Tibial artery (tissue), 4 donors: ENCODE results near the gene DARS1.

Source experiments
- DNase-seq, 2 donors: peaks; one replicate each; pipeline ENCODE4 v3.0.0-alpha.2; 2019
- H3K27ac ChIP-seq, 2 donors: fragments of 200-600 bp; sonication (generic) in 1 of 2; 1 replicate in 1 of 2; 2 replicates in 1 of 2; pipeline ENCODE4 v1.5.1; 2018 to 2019; ENCODE audit warnings: mild to moderate bottlenecking in 1 of 2
- H3K27me3 ChIP-seq, 2 donors: fragments of 200-600 bp; sonication (generic) in 1 of 2; one replicate each; pipeline versions ENCODE4 v1.5.1 to v1.6.0; 2016 to 2019
- H3K36me3 ChIP-seq, 3 donors: fragments of 200-600 bp; sonication (generic) in 2 of 3; one replicate each; pipeline ENCODE4 v1.5.1; 2016 to 2019; ENCODE audit warnings: mild to moderate bottlenecking in 2 of 3
- H3K4me1 ChIP-seq, 4 donors: fragments of 200-600 bp; sonication (generic) in 2 of 4; 1 replicate in 3 of 4; 2 replicates in 1 of 4; pipeline ENCODE4 v1.5.1; 2016 to 2019
- H3K4me3 ChIP-seq, 2 donors: fragments of 200-600 bp; sonication (generic) in 1 of 2; 1 replicate in 1 of 2; 2 replicates in 1 of 2; pipeline ENCODE4 v1.5.1; 2018 to 2019; ENCODE audit warnings: mild to moderate bottlenecking in 2 of 2
- H3K9me3 ChIP-seq, 3 donors: fragments of 200-600 bp; sonication (generic) in 1 of 3; one replicate each; pipeline ENCODE4 v1.5.1; 2016 to 2019
- CTCF ChIP-seq, 2 experiments: fragments of 200-600 bp in 1 of 2; fragments of 450-650 bp in 1 of 2; IDR thresholded peaks; one replicate each; pipeline ENCODE4 v1.5.1; 2017 to 2019; ENCODE audit warnings: antibody characterized with exemption in 2 of 2, mild to moderate bottlenecking in 1 of 2, moderate library complexity in 1 of 2
- intact Hi-C: fragments of 100-400 bp; cut with DNase I; formaldehyde crosslinking; loops from one replicate; pipeline ENCODE4 v1.15.0; 2023; ENCODE audit warnings: low total_unique reads

DARS1 gene

GRCh38 chr2:136016427-136016826, 31.0 kb upstream of the DARS1 start:
- Histone ChIP-seq H3K4me3 (no peak overlapping the region), H3K36me3 (no peaks in the 10 kb centered on the region), H3K27ac (no peak overlapping the region), H3K27me3 (no peaks in the 10 kb centered on the region), H3K9me3 (no peaks in the 10 kb centered on the region), H3K4me1 (no peaks in the 10 kb centered on the region)
- TF ChIP-seq CTCF (IDR thresholded peaks at IDR 0.05): no peak
- intact Hi-C loops: no loop called here
- no peak for DNase-seq

GRCh38 chr2:136015699-136016098, 30.3 kb upstream of the DARS1 start:
- TF ChIP-seq CTCF (IDR thresholded peaks at IDR 0.05): no peak
- DNase-seq: no peak
- Histone ChIP-seq H3K9me3 (no peaks in the 10 kb centered on the region), H3K36me3 (no peaks in the 10 kb centered on the region), H3K27ac (no peak overlapping the region), H3K27me3 (no peaks in the 10 kb centered on the region), H3K4me3 (no peak overlapping the region), H3K4me1 (no peaks in the 10 kb centered on the region)
- intact Hi-C loops: no loop called here

GRCh38 chr2:136014411-136014810, 29.0 kb upstream of the DARS1 start:
- Histone ChIP-seq H3K9me3 (no peaks in the 10 kb centered on the region), H3K4me3 (no peak overlapping the region), H3K4me1 (no peaks in the 10 kb centered on the region), H3K27ac (no peak overlapping the region), H3K36me3 (no peaks in the 10 kb centered on the region), H3K27me3 (peaks cover 0 to 1% of the 10 kb centered on the region in 2 donors)
- TF ChIP-seq CTCF (IDR thresholded peaks at IDR 0.05): no peak
- intact Hi-C loops: no loop called here
- no peak for DNase-seq

- DNase-seq: no peak
- Histone ChIP-seq H3K27ac (no peak overlapping the region), H3K36me3 (no peaks in the 10 kb centered on the region), H3K4me1 (no peaks in the 10 kb centered on the region), H3K4me3 (no peak overlapping the region), H3K27me3 (peaks cover 0 to 3% of the 10 kb centered on the region in 2 donors), H3K9me3 (no peaks in the 10 kb centered on the region)
- no peak for TF ChIP-seq CTCF (IDR thresholded peaks at IDR 0.05)
- intact Hi-C loops: no loop called here
These were observed 28.5 kb upstream of the DARS1 start for GRCh38 chr2:136013955-136014354.

- intact Hi-C loops: no loop called here
- no peaks in the 10 kb centered on the region for H3K9me3 ChIP-seq
- TF ChIP-seq CTCF (IDR thresholded peaks at IDR 0.05): no peak
- H3K27ac ChIP-seq: no peak overlapping the region
- no peaks in the 10 kb centered on the region for H3K36me3 ChIP-seq
- no peak for DNase-seq
- no peaks in the 10 kb centered on the region for H3K4me1 ChIP-seq
- peaks cover 0 to 3% of the 10 kb centered on the region in 2 donors for H3K27me3 ChIP-seq
- H3K4me3 ChIP-seq: no peak overlapping the region
These were observed 27.8 kb upstream of the DARS1 start for GRCh38 chr2:136013136-136013685.

GRCh38 chr2:136012315-136012714, 26.9 kb upstream of the DARS1 start:
- Histone ChIP-seq H3K27ac (no peak overlapping the region), H3K4me3 (no peak overlapping the region), H3K4me1 (no peaks in the 10 kb centered on the region), H3K9me3 (no peaks in the 10 kb centered on the region), H3K27me3 (peaks cover 0 to 3% of the 10 kb centered on the region in 2 donors), H3K36me3 (no peaks in the 10 kb centered on the region)
- intact Hi-C loops: no loop called here
- no peak for TF ChIP-seq CTCF (IDR thresholded peaks at IDR 0.05)
- no peak for DNase-seq
